Hepatocyte (in vitro differentiated cells): ENCODE measurements around the gene TKT.

Experiments
- CTCF ChIP-seq: fragments of 200-600 bp; sonication (generic); IDR thresholded peaks from 2 replicates; pipeline ENCODE4 v1.5.1; 2016; ENCODE audit warnings: antibody characterized with exemption, mild to moderate bottlenecking; ENCODE audit not compliant: poor library complexity
- EZH2 ChIP-seq: fragments of 200-600 bp; sonication (generic); IDR thresholded peaks from 2 replicates; pipeline ENCODE4 v1.6.1; 2016; ENCODE audit warnings: antibody characterized with exemption, mild to moderate bottlenecking, borderline replicate concordance
- EZH2phosphoT487 ChIP-seq: fragments of 200-600 bp; sonication (generic); IDR thresholded peaks from one replicate; pipeline ENCODE4 v1.6.1; 2018; ENCODE audit warnings: antibody characterized with exemption, mild to moderate bottlenecking, low read depth, moderate library complexity; ENCODE audit not compliant: unreplicated experiment, severe bottlenecking

- no peak for TF ChIP-seq CTCF
- TF ChIP-seq EZH2, result no peak
- TF ChIP-seq EZH2phosphoT487, result no peak
Measured at GRCh38 chr3:53187430-53187829, 68.4 kb downstream of the TKT start.
